Measurements from ENCODE around the gene RBM4.

The RBM4 gene

GRCh38 chr11:66593650-66594049 lies 44.9 kb upstream of the RBM4 start:
- DNase-seq (ENCODE audit: low spot score) = no peak
- no peak for TF ChIP-seq CTCF (IDR thresholded peaks at IDR 0.05; ENCODE audit: extremely low read depth, insufficient read depth, missing control alignments)
- in situ Hi-C loops (cut with MboI; ENCODE audit: low pct_unique_long_range_greater_than_20kb, low sequenced_read_pairs, unreplicated experiment) = no loop called here

- in situ Hi-C loops (cut with MboI; ENCODE audit: low pct_unique_long_range_greater_than_20kb, low sequenced_read_pairs, unreplicated experiment) = no loop called here
- DNase-seq (ENCODE audit: low spot score) = no peak
- TF ChIP-seq CTCF (IDR thresholded peaks at IDR 0.05; ENCODE audit: extremely low read depth, insufficient read depth, missing control alignments) = no peak
Observed at GRCh38 chr11:66595245-66595904, 43.1 kb upstream of the RBM4 start.

- TF ChIP-seq CTCF (IDR thresholded peaks at IDR 0.05; ENCODE audit: extremely low read depth, insufficient read depth, missing control alignments) = no peak
- DNase-seq (ENCODE audit: low spot score) = no peak
- in situ Hi-C loops (cut with MboI; ENCODE audit: low pct_unique_long_range_greater_than_20kb, low sequenced_read_pairs, unreplicated experiment) = no loop called here
Observed at GRCh38 chr11:66598993-66599392, 39.5 kb upstream of the RBM4 start.

GRCh38 chr11:66600219-66600618 lies 38.3 kb upstream of the RBM4 start:
- in situ Hi-C loops (cut with MboI; ENCODE audit: low pct_unique_long_range_greater_than_20kb, low sequenced_read_pairs, unreplicated experiment) = no loop called here
- no peak for TF ChIP-seq CTCF (IDR thresholded peaks at IDR 0.05; ENCODE audit: extremely low read depth, insufficient read depth, missing control alignments)
- no peak for DNase-seq (ENCODE audit: low spot score)

GRCh38 chr11:66600631-66601233 lies 37.8 kb upstream of the RBM4 start:
- in situ Hi-C loops (cut with MboI; ENCODE audit: low pct_unique_long_range_greater_than_20kb, low sequenced_read_pairs, unreplicated experiment) = no loop called here
- TF ChIP-seq CTCF (IDR thresholded peaks at IDR 0.05; ENCODE audit: extremely low read depth, insufficient read depth, missing control alignments) = no peak
- no peak for DNase-seq (ENCODE audit: low spot score)

GRCh38 chr11:66603072-66603471 lies 35.4 kb upstream of the RBM4 start:
- TF ChIP-seq CTCF (IDR thresholded peaks at IDR 0.05; ENCODE audit: extremely low read depth, insufficient read depth, missing control alignments) = no peak
- no peak for DNase-seq (ENCODE audit: low spot score)
- in situ Hi-C loops (cut with MboI; ENCODE audit: low pct_unique_long_range_greater_than_20kb, low sequenced_read_pairs, unreplicated experiment) = no loop called here

Data from GM13977 (cell line).